CD14-positive monocyte (primary cell): ENCODE results near the gene ALPG. TPM values are rescaled to one million over a fixed set of nuclear protein-coding genes. Genes with fewer than 3 reads are reported as not detected.

Experiments used
- DNase-seq, 3 donors: peaks; one replicate each; pipeline ENCODE4 v3.0.0-alpha.2; 2011 to 2022
- H2AFZ ChIP-seq: 2 replicates; pipeline ENCODE4 v1.6.0; 2012; ENCODE audit warnings: mild to moderate bottlenecking, low read depth, low read length, inconsistent platforms; ENCODE audit not compliant: insufficient read depth, poor library complexity, severe bottlenecking
- H3K27ac ChIP-seq, 2 donors: 1 replicate in 1 of 2; 2 replicates in 1 of 2; pipeline ENCODE4 v1.5.1; 2012 to 2013; ENCODE audit warnings: low read length in 2 of 2, control low read depth in 1 of 2, inconsistent platforms in 1 of 2, low read depth in 1 of 2, mild to moderate bottlenecking in 1 of 2
- H3K27me3 ChIP-seq, 2 donors: one replicate each; pipeline versions ENCODE4 v1.6.0 to v1.6.1; 2011 to 2013; ENCODE audit warnings: low read length in 2 of 2; ENCODE audit not compliant: control insufficient read depth in 2 of 2, insufficient read depth in 2 of 2
- H3K36me3 ChIP-seq, 2 donors: replicated peaks in 1 of 2; 1 replicate in 1 of 2; 2 replicates in 1 of 2; pipeline versions ENCODE4 v1.5.1 to v1.6.1; 2012 to 2013; ENCODE audit warnings: low read length in 2 of 2, control low read depth in 1 of 2, inconsistent platforms in 1 of 2, mild to moderate bottlenecking in 1 of 2; ENCODE audit not compliant: insufficient read depth in 2 of 2, control insufficient read depth in 1 of 2
- H3K4me1 ChIP-seq, 2 donors: 1 replicate in 1 of 2; 2 replicates in 1 of 2; pipeline versions ENCODE4 v1.5.1 to v1.6.1; 2012 to 2013; ENCODE audit warnings: low read length in 2 of 2, control low read depth in 1 of 2, inconsistent platforms in 1 of 2, mild to moderate bottlenecking in 1 of 2, moderate library complexity in 1 of 2; ENCODE audit not compliant: insufficient read depth in 2 of 2, control insufficient read depth in 1 of 2
- H3K4me2 ChIP-seq: replicated peaks from 2 replicates; pipeline ENCODE3; 2012; ENCODE audit warnings: low read length, moderate library complexity, mild to moderate bottlenecking; ENCODE audit not compliant: poor library complexity, severe bottlenecking; ENCODE audit errors: extremely low read depth
- H3K4me3 ChIP-seq, 3 experiments: fragments of 200-600 bp in 1 of 3; sonication (generic) in 1 of 3; replicated peaks in 1 of 3; 1 replicate in 2 of 3; 2 replicates in 1 of 3; pipeline ENCODE4 v1.5.1; 2011 to 2013; ENCODE audit warnings: low read length in 3 of 3, mild to moderate bottlenecking in 3 of 3, control low read depth in 2 of 3, low read depth in 2 of 3, inconsistent platforms in 1 of 3, moderate library complexity in 1 of 3
- H3K79me2 ChIP-seq: 2 replicates; pipeline ENCODE4 v1.6.0; 2012; ENCODE audit warnings: mild to moderate bottlenecking, control low read depth, inconsistent platforms, low read length, moderate library complexity; ENCODE audit not compliant: insufficient read depth
- H3K9ac ChIP-seq: 2 replicates; pipeline ENCODE4 v1.6.0; 2017; ENCODE audit warnings: low read length, mild to moderate bottlenecking; ENCODE audit not compliant: insufficient read depth, poor library complexity, severe bottlenecking
- H3K9me3 ChIP-seq, 2 donors: replicated peaks in 1 of 2; 1 replicate in 1 of 2; 2 replicates in 1 of 2; pipeline versions ENCODE4 v1.5.1 to v1.6.1; 2012 to 2013; ENCODE audit warnings: low read length in 2 of 2, control low read depth in 1 of 2; ENCODE audit not compliant: control insufficient read depth in 1 of 2, insufficient read depth in 1 of 2
- H4K20me1 ChIP-seq: 2 replicates; pipeline ENCODE4 v1.6.0; 2012; ENCODE audit warnings: mild to moderate bottlenecking, low read length, control low read depth, moderate library complexity; ENCODE audit not compliant: insufficient read depth
- H3K27ac Mint-ChIP-seq, 7 donors: one replicate each; pipeline ENCODE4 v1.8.0; 2020; ENCODE audit warnings: mild to moderate bottlenecking in 7 of 7, mixed read lengths in 7 of 7, moderate library complexity in 6 of 7, inconsistent platforms in 2 of 7
- H3K27me3 Mint-ChIP-seq, 3 donors: one replicate each; pipeline ENCODE4 v1.8.0; 2021 to 2022; ENCODE audit warnings: low read depth in 3 of 3, mild to moderate bottlenecking in 3 of 3, mixed read lengths in 3 of 3, moderate library complexity in 3 of 3, inconsistent platforms in 1 of 3
- H3K36me3 Mint-ChIP-seq, 2 donors: one replicate each; pipeline ENCODE4 v1.8.0; 2020; ENCODE audit warnings: mixed read lengths in 2 of 2, inconsistent platforms in 1 of 2, mild to moderate bottlenecking in 1 of 2
- H3K4me1 Mint-ChIP-seq: one replicate; pipeline ENCODE4 v1.8.0; 2020; ENCODE audit warnings: mild to moderate bottlenecking, mixed read lengths
- H3K4me3 Mint-ChIP-seq, 2 donors: one replicate each; pipeline ENCODE4 v1.8.0; 2020; ENCODE audit warnings: mild to moderate bottlenecking in 2 of 2, mixed read lengths in 2 of 2, moderate library complexity in 1 of 2
- H3K9me3 Mint-ChIP-seq, 7 donors: one replicate each; pipeline ENCODE4 v1.8.0; 2020 to 2022; ENCODE audit warnings: mixed read lengths in 7 of 7, mild to moderate bottlenecking in 6 of 7, moderate library complexity in 6 of 7, inconsistent platforms in 2 of 7
- WGBS: methylation state at CpG from one replicate; pipeline ENCODE4 v1.1.5; 2013; ENCODE audit warnings: missing lambda C conversion rate; ENCODE audit not compliant: insufficient coverage; 5-methylcytosine and 5-hydroxymethylcytosine counted together
- intact Hi-C, 2 donors: fragments of 100-400 bp; cut with micrococcal nuclease; formaldehyde crosslinking; loops; one replicate each; pipeline versions ENCODE4 v1.15.0 to v1.15.1; 2023
- polyA plus RNA-seq, 3 donors: library from polyadenylated mRNA; depleted of rRNA in 1 of 3; unstranded in 2 of 3; stranded (reverse) in 1 of 3; fragments of 300-500 nt in 2 of 3; fragments of >200 nt in 1 of 3; fragmentation: Illumina TruSeq in 2 of 3; gene quantifications; 1 replicate in 2 of 3; 2 replicates in 1 of 3; pipeline ENCODE4 v1.2.3, GENCODE V29; 2012 to 2021
- TF ChIP-seq, protein P1 (sequence below): fragments of 200-600 bp; IDR thresholded peaks from one replicate; pipeline ENCODE4 v1.8.0; 2022; ENCODE audit warnings: antibody characterized with exemption, mild to moderate bottlenecking

The ALPG gene
- polyA plus RNA-seq, 3 donors, result not detected

DNA sequence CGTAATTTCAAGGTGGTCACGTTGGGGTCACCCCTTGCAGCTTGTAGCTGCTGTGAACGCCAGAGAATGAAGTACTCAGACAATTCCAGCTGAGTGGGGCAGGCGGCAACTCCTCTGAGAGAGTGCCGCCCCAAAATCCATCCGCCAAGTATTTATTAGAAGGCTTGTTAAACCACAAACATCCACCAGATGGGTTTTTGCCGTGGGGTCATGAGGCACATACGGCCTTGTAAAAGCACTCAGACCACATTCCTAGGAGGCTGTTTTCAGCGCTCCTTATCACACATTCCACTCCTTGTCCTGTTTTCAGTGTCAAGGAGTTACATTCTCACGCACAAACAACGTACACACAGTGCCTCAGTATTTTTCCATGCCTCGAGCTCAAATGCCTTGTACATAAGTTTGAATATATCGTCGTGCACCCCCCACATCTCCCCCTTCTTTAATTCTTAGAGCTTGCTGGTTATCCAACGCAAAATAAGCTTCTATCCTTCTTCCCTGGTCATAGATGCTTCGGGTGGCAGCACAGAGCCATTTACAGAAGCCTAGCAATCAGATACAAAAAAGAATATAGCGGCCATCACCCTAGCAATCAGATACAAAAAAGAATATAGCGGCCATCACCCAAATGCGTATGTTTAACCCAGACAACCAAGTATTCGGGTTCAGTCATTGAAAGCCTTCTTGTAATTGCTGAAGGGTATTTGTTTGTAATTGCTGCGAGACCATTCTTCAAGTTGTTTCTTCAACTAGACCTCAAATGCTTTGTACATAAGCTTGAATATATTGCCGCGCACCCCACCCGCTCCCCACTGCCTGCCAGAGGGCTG is 20.8 kb upstream of the ALPG start:
- DNase-seq, result no peak
- H3K36me3 Mint-ChIP-seq, result no peaks in the 10 kb centered on the region
- H3K9me3 ChIP-seq, result peaks cover 12 to 17% of the 10 kb centered on the region in 2 donors
- H3K9me3 Mint-ChIP-seq, result peaks cover 6 to 24% (median 14%) of the 10 kb centered on the region in 7 donors
- no peaks in the 10 kb centered on the region for H3K36me3 ChIP-seq
- 34% methylated on average over 18 of the region's 24 CpGs for WGBS
- H3K4me3 Mint-ChIP-seq, result peak overlapping the region in 1 of 2 donors; percentile 65
- H2AFZ ChIP-seq, result no peak overlapping the region
- H4K20me1 ChIP-seq, result no peaks in the 10 kb centered on the region
- H3K9ac ChIP-seq, result no peak overlapping the region
- intact Hi-C loops, result no loop called here
- H3K27me3 Mint-ChIP-seq, result peaks cover 31 to 60% (median 45%) of the 10 kb centered on the region in 3 donors
- TF ChIP-seq, protein P1, sequence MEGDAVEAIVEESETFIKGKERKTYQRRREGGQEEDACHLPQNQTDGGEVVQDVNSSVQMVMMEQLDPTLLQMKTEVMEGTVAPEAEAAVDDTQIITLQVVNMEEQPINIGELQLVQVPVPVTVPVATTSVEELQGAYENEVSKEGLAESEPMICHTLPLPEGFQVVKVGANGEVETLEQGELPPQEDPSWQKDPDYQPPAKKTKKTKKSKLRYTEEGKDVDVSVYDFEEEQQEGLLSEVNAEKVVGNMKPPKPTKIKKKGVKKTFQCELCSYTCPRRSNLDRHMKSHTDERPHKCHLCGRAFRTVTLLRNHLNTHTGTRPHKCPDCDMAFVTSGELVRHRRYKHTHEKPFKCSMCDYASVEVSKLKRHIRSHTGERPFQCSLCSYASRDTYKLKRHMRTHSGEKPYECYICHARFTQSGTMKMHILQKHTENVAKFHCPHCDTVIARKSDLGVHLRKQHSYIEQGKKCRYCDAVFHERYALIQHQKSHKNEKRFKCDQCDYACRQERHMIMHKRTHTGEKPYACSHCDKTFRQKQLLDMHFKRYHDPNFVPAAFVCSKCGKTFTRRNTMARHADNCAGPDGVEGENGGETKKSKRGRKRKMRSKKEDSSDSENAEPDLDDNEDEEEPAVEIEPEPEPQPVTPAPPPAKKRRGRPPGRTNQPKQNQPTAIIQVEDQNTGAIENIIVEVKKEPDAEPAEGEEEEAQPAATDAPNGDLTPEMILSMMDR, result no peak
- no peaks in the 10 kb centered on the region for H3K4me1 ChIP-seq
- peaks cover 2% of the 10 kb centered on the region for H3K4me1 Mint-ChIP-seq
- H3K4me3 ChIP-seq, result no peak overlapping the region
- H3K27me3 ChIP-seq, result peaks cover 10 to 43% of the 10 kb centered on the region in 2 donors
- H3K4me2 ChIP-seq, result no peak overlapping the region
- no peaks in the 10 kb centered on the region for H3K79me2 ChIP-seq
- no peak overlapping the region for H3K27ac ChIP-seq
- H3K27ac Mint-ChIP-seq, result no peak overlapping the region

DNA sequence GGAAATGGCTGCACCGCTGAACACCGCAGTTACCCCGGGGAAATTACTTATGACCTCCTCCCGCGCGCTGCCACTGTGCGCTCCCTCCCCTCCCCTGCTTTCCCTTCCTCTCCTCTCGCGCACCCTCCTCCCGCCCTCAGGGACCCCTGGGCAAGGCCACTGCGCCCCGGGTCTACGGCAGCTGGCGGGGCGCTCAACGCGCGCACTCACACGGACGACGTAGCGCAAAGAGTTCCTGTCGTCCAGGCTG is 20.2 kb upstream of the ALPG start:
- no peaks in the 10 kb centered on the region for H3K36me3 ChIP-seq
- Mint-ChIP-seq H3K4me3 (peak overlapping the region in 1 of 2 donors; percentile 65), H3K27ac (no peak overlapping the region), H3K36me3 (no peaks in the 10 kb centered on the region), H3K9me3 (peaks cover 6 to 24% (median 14%) of the 10 kb centered on the region in 7 donors), H3K4me1 (peaks cover 2% of the 10 kb centered on the region), H3K27me3 (peaks cover 33 to 59% (median 47%) of the 10 kb centered on the region in 3 donors)
- H3K4me3 ChIP-seq, result no peak overlapping the region
- DNase-seq, result no peak
- peaks cover 12 to 17% of the 10 kb centered on the region in 2 donors for H3K9me3 ChIP-seq
- H3K9ac ChIP-seq, result no peak overlapping the region
- H3K79me2 ChIP-seq, result no peaks in the 10 kb centered on the region
- no peaks in the 10 kb centered on the region for H4K20me1 ChIP-seq
- no peak overlapping the region for H3K4me2 ChIP-seq
- intact Hi-C loops, result no loop called here
- WGBS, result 72% methylated on average over 20 of the region's 23 CpGs
- peaks cover 10 to 46% of the 10 kb centered on the region in 2 donors for H3K27me3 ChIP-seq
- H3K27ac ChIP-seq, result no peak overlapping the region
- TF ChIP-seq, protein P1, result no peak
- H3K4me1 ChIP-seq, result no peaks in the 10 kb centered on the region
- no peak overlapping the region for H2AFZ ChIP-seq
